ENCODE results near the gene PTPRG. TPM values are rescaled to one million over a fixed set of nuclear protein-coding genes. Genes with fewer than 3 reads are reported as not detected.

Gene PTPRG
- total and polyA plus RNA-seq, 2 donors (not counting 1 experiment from before 2014, with no cell fraction given): 67.0 to 97.9 TPM

DNA sequence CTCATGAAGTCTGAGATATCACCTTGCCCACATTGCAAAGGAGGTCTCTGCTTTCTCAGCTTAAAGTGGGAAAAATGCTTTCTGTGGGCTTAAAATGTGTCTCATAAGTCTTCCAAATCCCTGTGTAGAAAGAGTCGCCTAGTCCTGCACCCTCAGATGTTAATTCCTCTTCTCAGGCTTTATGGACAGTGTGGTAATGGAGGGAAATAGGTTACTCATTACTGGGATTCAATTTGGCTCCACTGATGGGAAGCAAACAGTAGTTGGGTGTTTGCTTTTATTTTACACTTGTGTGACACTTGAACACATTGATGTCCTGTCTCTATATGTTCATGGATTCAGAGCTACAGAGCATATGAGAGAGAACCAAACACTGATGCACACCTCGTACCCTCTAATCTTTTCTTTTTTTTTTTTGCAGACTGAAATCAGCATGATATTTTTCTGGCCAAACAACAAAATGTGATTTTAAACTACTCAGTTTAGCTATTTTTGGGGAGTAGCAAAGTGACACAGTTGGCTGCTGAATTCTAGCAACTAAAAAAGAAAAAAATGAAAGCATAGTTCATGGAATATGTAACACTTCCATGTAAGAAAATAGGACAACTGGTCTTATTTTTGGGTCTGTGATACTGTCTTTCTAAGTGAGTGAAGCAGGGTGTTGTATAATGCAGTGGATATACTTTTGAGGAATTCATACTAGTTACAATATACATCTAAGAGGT is 8.6 kb downstream of the PTPRG start:
- H3K27ac ChIP-seq (ENCODE audit: insufficient read depth, low read length): no peak overlapping the region
- H3K4me3 ChIP-seq (replicated peaks in 1 of 4; ENCODE audit: control extremely low read depth in 1 of 4, insufficient read depth in 1 of 4, low read depth in 3 of 4, low read length in 4 of 4): no peak overlapping the region
- peaks cover 51% of the 10 kb centered on the region for H3K79me2 ChIP-seq (ENCODE audit: control insufficient read depth, insufficient read depth, low read length)

DNA sequence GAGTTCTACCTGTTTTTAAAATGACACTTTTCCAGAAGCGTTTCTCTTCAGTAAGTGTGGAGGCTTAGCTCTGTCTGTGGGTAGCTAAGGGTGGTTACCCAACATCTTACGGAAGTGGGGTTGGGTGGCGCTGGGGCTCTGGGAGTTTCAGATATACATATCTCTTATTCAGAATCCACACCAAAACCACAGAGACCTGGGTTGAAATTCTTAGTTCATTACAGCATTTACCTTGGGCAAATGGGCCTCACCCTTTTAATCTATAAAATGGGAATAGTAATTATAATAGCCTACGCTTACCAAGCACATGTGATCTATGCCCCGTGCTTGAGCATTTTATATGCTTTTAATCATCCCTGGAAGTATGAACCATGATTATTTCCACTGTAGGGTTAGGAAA is 9.4 kb downstream of the PTPRG start:
- TF ChIP-seq, protein P1, sequence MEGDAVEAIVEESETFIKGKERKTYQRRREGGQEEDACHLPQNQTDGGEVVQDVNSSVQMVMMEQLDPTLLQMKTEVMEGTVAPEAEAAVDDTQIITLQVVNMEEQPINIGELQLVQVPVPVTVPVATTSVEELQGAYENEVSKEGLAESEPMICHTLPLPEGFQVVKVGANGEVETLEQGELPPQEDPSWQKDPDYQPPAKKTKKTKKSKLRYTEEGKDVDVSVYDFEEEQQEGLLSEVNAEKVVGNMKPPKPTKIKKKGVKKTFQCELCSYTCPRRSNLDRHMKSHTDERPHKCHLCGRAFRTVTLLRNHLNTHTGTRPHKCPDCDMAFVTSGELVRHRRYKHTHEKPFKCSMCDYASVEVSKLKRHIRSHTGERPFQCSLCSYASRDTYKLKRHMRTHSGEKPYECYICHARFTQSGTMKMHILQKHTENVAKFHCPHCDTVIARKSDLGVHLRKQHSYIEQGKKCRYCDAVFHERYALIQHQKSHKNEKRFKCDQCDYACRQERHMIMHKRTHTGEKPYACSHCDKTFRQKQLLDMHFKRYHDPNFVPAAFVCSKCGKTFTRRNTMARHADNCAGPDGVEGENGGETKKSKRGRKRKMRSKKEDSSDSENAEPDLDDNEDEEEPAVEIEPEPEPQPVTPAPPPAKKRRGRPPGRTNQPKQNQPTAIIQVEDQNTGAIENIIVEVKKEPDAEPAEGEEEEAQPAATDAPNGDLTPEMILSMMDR (conservative IDR thresholded peaks at IDR 0.05 in 1 of 2, IDR thresholded peaks at IDR 0.05 in 1 of 2; ENCODE audit: low read depth in 1 of 2, low read length in 2 of 2): no peak
- no peak for TF ChIP-seq EZH2 (IDR thresholded peaks at IDR 0.05; ENCODE audit: low read length, missing control alignments)
- Histone ChIP-seq H3K27ac (ENCODE audit: insufficient read depth, low read length) (no peak overlapping the region), H2AFZ (ENCODE audit: low read length) (no peak overlapping the region), H3K36me3 (ENCODE audit: control insufficient read depth, insufficient read depth, low read length) (no peaks in the 10 kb centered on the region), H4K20me1 (ENCODE audit: control insufficient read depth, extremely low read depth, insufficient read depth, low read length) (no peaks in the 10 kb centered on the region), H3K9me3 (ENCODE audit: control insufficient read depth, insufficient read depth, low read depth, low read length) (no peaks in the 10 kb centered on the region), H3K9ac (ENCODE audit: insufficient read depth, low read length) (no peak overlapping the region), H3K27me3 (ENCODE audit: control insufficient read depth, insufficient read depth, low read length) (no peaks in the 10 kb centered on the region), H3K4me2 (ENCODE audit: extremely low read depth, insufficient read depth, low read length) (no peak overlapping the region), H3K4me3 (replicated peaks in 1 of 4; ENCODE audit: control extremely low read depth in 1 of 4, insufficient read depth in 1 of 4, low read depth in 3 of 4, low read length in 4 of 4) (no peak overlapping the region), H3K79me2 (ENCODE audit: control insufficient read depth, insufficient read depth, low read length) (peaks cover 44% of the 10 kb centered on the region), H3K4me1 (ENCODE audit: control insufficient read depth, extremely low read depth, insufficient read depth, low read length) (peaks cover 8% of the 10 kb centered on the region)
- DNase-seq (ENCODE audit: low read depth in 2 of 2): peak in 1 of 2 donors; percentile 70

More for the DNA sequence above, 8.6 kb downstream of the PTPRG start:
- H3K9ac ChIP-seq (ENCODE audit: insufficient read depth, low read length): no peak overlapping the region
- TF ChIP-seq, protein P1 (conservative IDR thresholded peaks at IDR 0.05 in 1 of 2, IDR thresholded peaks at IDR 0.05 in 1 of 2; ENCODE audit: low read depth in 1 of 2, low read length in 2 of 2): no peak
- H2AFZ ChIP-seq (ENCODE audit: low read length): no peak overlapping the region
- no peaks in the 10 kb centered on the region for H3K9me3 ChIP-seq (ENCODE audit: control insufficient read depth, insufficient read depth, low read depth, low read length)
- H3K4me2 ChIP-seq (ENCODE audit: extremely low read depth, insufficient read depth, low read length): no peak overlapping the region
- peaks cover 7% of the 10 kb centered on the region for H3K4me1 ChIP-seq (ENCODE audit: control insufficient read depth, extremely low read depth, insufficient read depth, low read length)
- no peak for DNase-seq (ENCODE audit: low read depth in 2 of 2)
- no peaks in the 10 kb centered on the region for H3K36me3 ChIP-seq (ENCODE audit: control insufficient read depth, insufficient read depth, low read length)
- no peaks in the 10 kb centered on the region for H3K27me3 ChIP-seq (ENCODE audit: control insufficient read depth, insufficient read depth, low read length)
- H4K20me1 ChIP-seq (ENCODE audit: control insufficient read depth, extremely low read depth, insufficient read depth, low read length): no peaks in the 10 kb centered on the region

DNA sequence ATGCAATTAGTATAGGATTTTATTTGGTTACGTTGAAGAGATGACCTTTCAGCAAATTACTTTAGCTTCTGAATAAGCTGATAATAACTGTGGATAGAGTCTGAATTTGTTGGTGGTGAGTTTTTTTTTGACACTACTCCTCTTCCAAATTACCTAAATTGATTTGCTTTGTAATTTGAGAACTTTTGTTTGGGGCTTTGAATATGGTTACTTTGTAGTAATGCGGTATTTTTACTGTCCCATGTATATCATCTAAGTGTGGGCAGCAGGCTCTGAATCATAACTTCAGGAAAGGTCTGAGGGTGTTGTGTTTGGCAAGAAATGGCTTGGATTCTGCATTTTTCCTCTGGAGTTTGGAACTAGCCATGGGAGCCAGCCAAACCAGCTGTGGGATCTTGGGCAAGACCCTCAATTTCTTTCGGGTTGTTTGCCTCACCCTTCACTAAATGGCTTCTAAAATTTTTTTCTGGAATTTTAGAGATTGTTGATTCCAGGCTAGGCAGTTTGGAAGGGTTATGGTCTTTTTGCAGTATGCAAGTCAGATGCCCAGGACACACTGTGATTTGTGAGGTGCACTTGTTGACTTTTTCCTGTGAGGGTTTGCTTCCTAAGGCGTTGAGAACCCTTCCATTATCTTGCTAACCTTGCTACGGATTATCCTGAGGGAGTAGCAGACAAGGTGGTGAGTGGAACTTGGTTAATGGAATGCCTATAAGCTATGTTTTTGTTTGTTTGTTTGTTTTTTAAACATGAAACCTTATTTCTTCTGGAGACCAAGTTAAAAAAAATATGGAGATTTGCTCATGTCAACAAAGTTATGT is 10.4 kb downstream of the PTPRG start:
- no peaks in the 10 kb centered on the region for H4K20me1 ChIP-seq (ENCODE audit: control insufficient read depth, extremely low read depth, insufficient read depth, low read length)

More for the DNA sequence above, 10.4 kb downstream of the PTPRG start:
- Histone ChIP-seq H3K9me3 (ENCODE audit: control insufficient read depth, insufficient read depth, low read depth, low read length) (no peaks in the 10 kb centered on the region), H3K36me3 (ENCODE audit: control insufficient read depth, insufficient read depth, low read length) (no peaks in the 10 kb centered on the region), H2AFZ (ENCODE audit: low read length) (no peak overlapping the region), H3K9ac (ENCODE audit: insufficient read depth, low read length) (no peak overlapping the region), H3K27me3 (ENCODE audit: control insufficient read depth, insufficient read depth, low read length) (no peaks in the 10 kb centered on the region), H3K27ac (ENCODE audit: insufficient read depth, low read length) (no peak overlapping the region), H3K4me3 (replicated peaks in 1 of 4; ENCODE audit: control extremely low read depth in 1 of 4, insufficient read depth in 1 of 4, low read depth in 3 of 4, low read length in 4 of 4) (no peak overlapping the region), H3K79me2 (ENCODE audit: control insufficient read depth, insufficient read depth, low read length) (peaks cover 44% of the 10 kb centered on the region), H3K4me1 (ENCODE audit: control insufficient read depth, extremely low read depth, insufficient read depth, low read length) (peaks cover 9% of the 10 kb centered on the region), H3K4me2 (ENCODE audit: extremely low read depth, insufficient read depth, low read length) (peak overlapping the region; percentile 26)
- peak; percentile 95 for DNase-seq (ENCODE audit: low read depth in 2 of 2)
- no peak for TF ChIP-seq EZH2 (IDR thresholded peaks at IDR 0.05; ENCODE audit: low read length, missing control alignments)
- TF ChIP-seq, protein P1 (conservative IDR thresholded peaks at IDR 0.05 in 1 of 2, IDR thresholded peaks at IDR 0.05 in 1 of 2; ENCODE audit: low read depth in 1 of 2, low read length in 2 of 2): no peak
